ENCODE results near the gene CYP1A1.

- TF ChIP-seq REST (IDR thresholded peaks at IDR 0.05): no peak
- no peak for TF ChIP-seq EGR1 (IDR thresholded peaks at IDR 0.05; ENCODE audit: low read depth in 2 of 2)
These were observed 42.1 kb upstream of the CYP1A1 start for GRCh38 chr15:74767167-74768098.
